Measurements from ENCODE around the gene SLC39A1. TPM values are rescaled to one million over a fixed set of nuclear protein-coding genes. Genes with fewer than 3 reads are reported as not detected.

Gene SLC39A1
- total and polyA plus RNA-seq, 9 of the 15 experiments (the other 6 are each of a cell fraction or from before 2014, with no cell fraction given): 9.9 to 81.1 (median 62.7) TPM

DNA sequence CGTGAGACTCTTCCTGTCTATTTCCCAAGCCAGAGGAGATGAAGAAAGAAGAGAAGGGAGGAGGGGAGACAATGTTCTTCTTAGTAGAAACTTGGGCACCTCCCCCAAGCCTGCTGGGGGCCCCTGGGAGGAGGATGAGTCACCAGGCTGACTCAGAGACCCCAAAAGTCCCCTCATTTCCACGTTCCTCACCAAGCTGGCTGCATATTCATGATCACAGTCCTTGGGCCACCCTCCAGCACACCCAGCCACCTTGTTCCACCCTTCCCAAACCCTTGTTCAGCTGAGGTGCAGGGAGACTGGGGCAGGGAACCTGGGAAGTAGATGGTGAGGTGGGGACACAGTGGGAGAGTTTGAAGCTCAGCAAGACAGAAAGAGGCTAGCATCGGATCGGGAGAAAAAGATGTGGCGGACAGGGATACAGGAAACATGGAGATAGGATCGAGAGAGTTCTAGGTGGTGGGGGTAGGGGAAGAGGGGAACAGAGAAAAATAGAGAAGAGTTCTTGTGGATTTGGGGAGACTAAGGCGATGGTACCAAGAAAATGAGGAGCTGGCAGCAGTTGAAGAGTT is 22.1 kb upstream of the SLC39A1 start (continued):
- TF ChIP-seq, protein P1, sequence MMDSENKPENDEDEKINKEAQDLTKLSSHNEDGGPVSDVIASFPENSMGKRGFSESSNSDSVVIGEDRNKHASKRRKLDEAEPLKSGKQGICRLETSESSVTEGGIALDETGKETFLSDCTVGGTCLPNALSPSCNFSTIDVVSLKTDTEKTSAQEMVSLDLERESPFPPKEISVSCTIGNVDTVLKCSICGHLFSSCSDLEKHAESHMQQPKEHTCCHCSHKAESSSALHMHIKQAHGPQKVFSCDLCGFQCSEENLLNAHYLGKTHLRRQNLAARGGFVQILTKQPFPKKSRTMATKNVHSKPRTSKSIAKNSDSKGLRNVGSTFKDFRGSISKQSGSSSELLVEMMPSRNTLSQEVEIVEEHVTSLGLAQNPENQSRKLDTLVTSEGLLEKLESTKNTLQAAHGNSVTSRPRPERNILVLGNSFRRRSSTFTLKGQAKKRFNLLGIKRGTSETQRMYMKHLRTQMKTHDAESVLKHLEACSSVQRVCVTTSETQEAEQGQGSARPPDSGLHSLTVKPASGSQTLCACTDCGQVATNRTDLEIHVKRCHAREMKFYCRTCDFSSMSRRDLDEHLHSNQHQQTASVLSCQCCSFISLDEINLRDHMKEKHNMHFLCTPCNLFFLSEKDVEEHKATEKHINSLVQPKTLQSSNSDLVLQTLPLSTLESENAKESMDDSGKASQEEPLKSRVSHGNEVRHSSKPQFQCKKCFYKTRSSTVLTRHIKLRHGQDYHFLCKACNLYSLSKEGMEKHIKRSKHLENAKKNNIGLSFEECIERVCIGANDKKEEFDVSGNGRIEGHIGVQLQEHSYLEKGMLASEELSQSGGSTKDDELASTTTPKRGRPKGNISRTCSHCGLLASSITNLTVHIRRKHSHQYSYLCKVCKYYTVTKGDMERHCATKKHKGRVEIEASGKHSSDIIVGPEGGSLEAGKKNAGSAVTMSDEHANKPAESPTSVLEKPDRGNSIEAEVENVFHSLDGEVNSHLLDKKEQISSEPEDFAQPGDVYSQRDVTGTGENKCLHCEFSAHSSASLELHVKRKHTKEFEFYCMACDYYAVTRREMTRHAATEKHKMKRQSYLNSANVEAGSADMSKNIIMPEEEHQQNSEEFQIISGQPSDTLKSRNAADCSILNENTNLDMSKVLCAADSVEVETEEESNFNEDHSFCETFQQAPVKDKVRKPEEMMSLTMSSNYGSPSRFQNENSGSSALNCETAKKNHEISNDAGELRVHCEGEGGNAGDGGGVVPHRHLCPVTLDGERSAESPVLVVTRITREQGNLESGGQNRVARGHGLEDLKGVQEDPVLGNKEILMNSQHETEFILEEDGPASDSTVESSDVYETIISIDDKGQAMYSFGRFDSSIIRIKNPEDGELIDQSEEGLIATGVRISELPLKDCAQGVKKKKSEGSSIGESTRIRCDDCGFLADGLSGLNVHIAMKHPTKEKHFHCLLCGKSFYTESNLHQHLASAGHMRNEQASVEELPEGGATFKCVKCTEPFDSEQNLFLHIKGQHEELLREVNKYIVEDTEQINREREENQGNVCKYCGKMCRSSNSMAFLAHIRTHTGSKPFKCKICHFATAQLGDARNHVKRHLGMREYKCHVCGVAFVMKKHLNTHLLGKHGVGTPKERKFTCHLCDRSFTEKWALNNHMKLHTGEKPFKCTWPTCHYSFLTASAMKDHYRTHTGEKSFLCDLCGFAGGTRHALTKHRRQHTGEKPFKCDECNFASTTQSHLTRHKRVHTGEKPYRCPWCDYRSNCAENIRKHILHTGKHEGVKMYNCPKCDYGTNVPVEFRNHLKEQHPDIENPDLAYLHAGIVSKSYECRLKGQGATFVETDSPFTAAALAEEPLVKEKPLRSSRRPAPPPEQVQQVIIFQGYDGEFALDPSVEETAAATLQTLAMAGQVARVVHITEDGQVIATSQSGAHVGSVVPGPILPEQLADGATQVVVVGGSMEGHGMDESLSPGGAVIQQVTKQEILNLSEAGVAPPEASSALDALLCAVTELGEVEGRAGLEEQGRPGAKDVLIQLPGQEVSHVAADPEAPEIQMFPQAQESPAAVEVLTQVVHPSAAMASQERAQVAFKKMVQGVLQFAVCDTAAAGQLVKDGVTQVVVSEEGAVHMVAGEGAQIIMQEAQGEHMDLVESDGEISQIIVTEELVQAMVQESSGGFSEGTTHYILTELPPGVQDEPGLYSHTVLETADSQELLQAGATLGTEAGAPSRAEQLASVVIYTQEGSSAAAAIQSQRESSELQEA (IDR thresholded peaks at IDR 0.05; ENCODE audit: low read depth): peak; percentile 32; the same call in 1 of the 2 replicates
- TF ChIP-seq ZNF24 (IDR thresholded peaks at IDR 0.05) (no peak), UBTF (IDR thresholded peaks at IDR 0.05; ENCODE audit: borderline replicate concordance in 1 of 2, low read depth in 2 of 2, low read length in 2 of 2) (no peak), ZSCAN29 (IDR thresholded peaks at IDR 0.05) (no peak), HNRNPUL1 (IDR thresholded peaks at IDR 0.05; ENCODE audit: low read length) (no peak), ZNF589 (CRISPR knock-in tag; IDR thresholded peaks at IDR 0.05; ENCODE audit: low read depth) (no peak), TAF1 (IDR thresholded peaks at IDR 0.05; ENCODE audit: control insufficient read depth, extremely low read depth, insufficient read depth, low read length, severe bottlenecking) (peak; percentile 63), PYGO2 (tag; IDR thresholded peaks at IDR 0.05) (no peak), YY1 (IDR thresholded peaks at IDR 0.05; ENCODE audit: borderline replicate concordance in 1 of 3, control insufficient read depth in 1 of 3, extremely low read depth in 1 of 3, insufficient read depth in 3 of 3, insufficient read length in 1 of 3, insufficient replicate concordance in 2 of 3, low read depth in 1 of 3, low read length in 2 of 3) (no peak), CC2D1A (IDR thresholded peaks at IDR 0.05) (no peak), SNAPC5 (CRISPR knock-in tag; IDR thresholded peaks at IDR 0.05) (no peak)
- TF ChIP-seq, protein P2, sequence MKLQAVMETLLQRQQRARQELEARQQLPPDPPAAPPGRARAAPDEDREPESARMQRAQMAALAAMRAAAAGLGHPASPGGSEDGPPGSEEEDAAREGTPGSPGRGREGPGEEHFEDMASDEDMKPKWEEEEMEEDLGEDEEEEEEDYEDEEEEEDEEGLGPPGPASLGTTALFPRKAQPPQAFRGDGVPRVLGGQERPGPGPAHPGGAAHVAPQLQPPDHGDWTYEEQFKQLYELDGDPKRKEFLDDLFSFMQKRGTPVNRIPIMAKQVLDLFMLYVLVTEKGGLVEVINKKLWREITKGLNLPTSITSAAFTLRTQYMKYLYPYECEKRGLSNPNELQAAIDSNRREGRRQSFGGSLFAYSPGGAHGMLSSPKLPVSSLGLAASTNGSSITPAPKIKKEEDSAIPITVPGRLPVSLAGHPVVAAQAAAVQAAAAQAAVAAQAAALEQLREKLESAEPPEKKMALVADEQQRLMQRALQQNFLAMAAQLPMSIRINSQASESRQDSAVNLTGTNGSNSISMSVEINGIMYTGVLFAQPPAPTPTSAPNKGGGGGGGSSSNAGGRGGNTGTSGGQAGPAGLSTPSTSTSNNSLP (IDR thresholded peaks at IDR 0.05; ENCODE audit: borderline replicate concordance, low read depth, low read length): no peak
- TF ChIP-seq, protein P3, sequence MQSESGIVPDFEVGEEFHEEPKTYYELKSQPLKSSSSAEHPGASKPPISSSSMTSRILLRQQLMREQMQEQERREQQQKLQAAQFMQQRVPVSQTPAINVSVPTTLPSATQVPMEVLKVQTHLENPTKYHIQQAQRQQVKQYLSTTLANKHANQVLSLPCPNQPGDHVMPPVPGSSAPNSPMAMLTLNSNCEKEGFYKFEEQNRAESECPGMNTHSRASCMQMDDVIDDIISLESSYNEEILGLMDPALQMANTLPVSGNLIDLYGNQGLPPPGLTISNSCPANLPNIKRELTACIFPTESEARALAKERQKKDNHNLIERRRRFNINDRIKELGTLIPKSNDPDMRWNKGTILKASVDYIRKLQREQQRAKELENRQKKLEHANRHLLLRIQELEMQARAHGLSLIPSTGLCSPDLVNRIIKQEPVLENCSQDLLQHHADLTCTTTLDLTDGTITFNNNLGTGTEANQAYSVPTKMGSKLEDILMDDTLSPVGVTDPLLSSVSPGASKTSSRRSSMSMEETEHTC (IDR thresholded peaks at IDR 0.05): no peak
